Immature natural killer cell (primary cell): ENCODE results near the gene PEF1. TPM values are rescaled to one million over a fixed set of nuclear protein-coding genes. Genes with fewer than 3 reads are reported as not detected.

ENCODE experiments used
- DNase-seq, 3 donors: peaks; one replicate each; pipeline ENCODE4 v3.0.0; 2022; ENCODE audit warnings: mixed read lengths in 1 of 3
- H3K27ac Mint-ChIP-seq, 6 donors: one replicate each; pipeline ENCODE4 v1.8.0; 2020; ENCODE audit warnings: mixed read lengths in 6 of 6, mild to moderate bottlenecking in 5 of 6, inconsistent platforms in 4 of 6, moderate library complexity in 3 of 6
- H3K27me3 Mint-ChIP-seq, 3 donors: one replicate each; pipeline ENCODE4 v1.8.0; 2020 to 2021; ENCODE audit warnings: low read depth in 3 of 3, mild to moderate bottlenecking in 3 of 3, mixed read lengths in 3 of 3, moderate library complexity in 3 of 3, inconsistent platforms in 1 of 3
- H3K36me3 Mint-ChIP-seq, 3 donors: one replicate each; pipeline ENCODE4 v1.8.0; 2020; ENCODE audit warnings: mixed read lengths in 3 of 3, inconsistent platforms in 2 of 3, mild to moderate bottlenecking in 2 of 3
- H3K4me1 Mint-ChIP-seq, 2 donors: one replicate each; pipeline ENCODE4 v1.8.0; 2020; ENCODE audit warnings: inconsistent platforms in 2 of 2, mild to moderate bottlenecking in 2 of 2, mixed read lengths in 2 of 2, moderate library complexity in 1 of 2
- H3K4me3 Mint-ChIP-seq, 5 donors: one replicate each; pipeline ENCODE4 v1.8.0; 2020; ENCODE audit warnings: mild to moderate bottlenecking in 5 of 5, mixed read lengths in 5 of 5, inconsistent platforms in 3 of 5, moderate library complexity in 3 of 5
- H3K9me3 Mint-ChIP-seq, 6 donors: one replicate each; pipeline ENCODE4 v1.8.0; 2020; ENCODE audit warnings: mild to moderate bottlenecking in 6 of 6, mixed read lengths in 6 of 6, inconsistent platforms in 4 of 6, moderate library complexity in 3 of 6
- polyA plus RNA-seq, 3 donors: library from polyadenylated mRNA; unstranded; fragments of 300-500 nt; fragmentation: Illumina TruSeq; gene quantifications; one replicate each; pipeline ENCODE4 v1.2.3, GENCODE V29; 2021

PEF1 gene
- polyA plus RNA-seq, 3 donors from 2014 or later: 108 to 224 (median 119) TPM

DNA sequence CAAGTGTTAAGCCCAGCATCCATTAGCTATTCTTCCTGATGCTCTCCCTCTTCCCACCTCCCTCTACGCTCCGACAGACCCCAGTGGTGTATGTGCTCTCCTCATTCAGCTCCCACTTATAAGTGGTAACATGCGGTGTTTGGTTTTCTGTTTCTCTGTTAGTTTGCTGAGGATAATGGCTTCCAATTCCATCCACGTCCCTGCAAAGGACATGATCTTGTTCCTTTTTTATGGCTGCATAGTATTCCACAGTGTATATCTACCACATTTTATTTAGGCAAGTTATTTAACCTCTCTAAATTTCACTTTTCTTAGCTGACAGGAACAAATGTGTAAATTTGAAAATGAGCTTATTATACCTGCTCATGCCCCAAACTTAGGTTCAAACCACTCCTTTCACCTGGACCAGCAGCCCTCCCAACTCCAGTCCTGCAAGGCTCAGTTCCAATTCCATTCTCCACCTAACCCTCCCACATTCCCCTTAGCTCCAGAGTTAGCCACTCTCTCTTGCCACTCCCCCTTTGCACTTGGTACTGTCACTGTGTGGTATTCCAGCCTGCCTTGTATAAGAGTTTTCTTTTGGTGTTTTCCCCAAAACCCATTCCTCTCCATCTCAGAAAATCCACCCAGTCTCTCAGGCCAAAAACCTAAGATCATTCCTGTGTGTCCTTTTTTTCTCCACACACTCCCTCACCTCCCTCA is 1.7 kb upstream of the PEF1 start:
- peak overlapping the region; percentile 78 to 100 (median 100) for H3K27ac Mint-ChIP-seq
- H3K9me3 Mint-ChIP-seq: no peaks in the 10 kb centered on the region
- peaks cover 41% of the 10 kb centered on the region in 2 donors for H3K4me1 Mint-ChIP-seq
- H3K27me3 Mint-ChIP-seq: peaks cover 7 to 15% (median 12%) of the 10 kb centered on the region in 3 donors
- no peak for DNase-seq
- peaks cover 0 to 4% (median 0%) of the 10 kb centered on the region in 3 donors for H3K36me3 Mint-ChIP-seq
- peak overlapping the region; percentile 97 to 100 (median 99) for H3K4me3 Mint-ChIP-seq

DNA sequence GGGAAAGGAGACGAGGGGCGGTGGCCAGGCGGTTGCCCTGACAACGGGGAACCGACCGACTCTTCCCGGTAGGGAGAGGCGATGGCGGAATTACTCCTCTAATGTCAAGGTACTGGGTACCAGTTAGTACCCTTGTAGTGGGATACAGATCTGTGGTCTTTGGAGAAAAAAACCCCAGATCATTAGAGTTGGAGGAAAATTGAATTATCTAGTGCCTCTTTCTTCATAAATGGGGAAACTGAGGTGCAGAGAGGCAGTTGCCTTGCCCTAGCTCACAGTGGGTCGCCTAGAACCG is 545 bp upstream of the PEF1 start:
- peak overlapping the region; percentile 99 to 100 (median 100) for H3K27ac Mint-ChIP-seq
- H3K4me3 Mint-ChIP-seq: peak overlapping the region; percentile 97 to 100 (median 99)
- peaks cover 41% of the 10 kb centered on the region in 2 donors for H3K4me1 Mint-ChIP-seq
- no peaks in the 10 kb centered on the region for H3K9me3 Mint-ChIP-seq
- peaks cover 7 to 15% (median 12%) of the 10 kb centered on the region in 3 donors for H3K27me3 Mint-ChIP-seq
- DNase-seq: no peak
- peaks cover 0 to 4% (median 0%) of the 10 kb centered on the region in 3 donors for H3K36me3 Mint-ChIP-seq

DNA sequence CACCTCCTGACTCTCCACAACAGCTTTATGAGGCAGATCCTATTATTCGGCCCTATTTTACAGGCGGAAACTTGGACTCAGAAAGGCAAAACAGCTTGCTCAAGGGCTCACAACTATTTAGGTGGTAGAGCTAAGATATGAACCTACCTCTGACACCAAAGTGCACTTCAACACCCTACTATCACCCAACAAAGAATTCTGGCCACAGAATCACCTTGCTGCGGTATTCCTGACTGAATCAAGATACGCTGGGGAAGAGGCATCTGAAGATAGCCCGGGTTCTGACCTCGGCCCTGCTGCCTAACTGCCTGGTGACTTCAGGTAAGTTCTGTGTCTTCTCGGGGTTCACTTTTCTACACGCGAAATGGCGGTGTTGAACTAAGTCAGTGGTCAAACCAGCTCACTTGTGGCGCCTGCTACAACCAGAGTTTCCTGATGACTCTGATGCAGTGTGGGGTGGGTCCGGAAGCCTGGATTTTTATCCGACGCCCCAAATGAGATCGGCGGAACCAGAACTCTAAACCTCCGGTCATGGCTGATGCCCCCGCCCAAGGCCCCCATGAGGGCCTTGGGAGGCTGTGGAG is 608 bp downstream of the PEF1 start:
- Mint-ChIP-seq H3K9me3 (no peaks in the 10 kb centered on the region), H3K4me1 (peaks cover 41% of the 10 kb centered on the region in 2 donors), H3K27me3 (peaks cover 7 to 15% (median 12%) of the 10 kb centered on the region in 3 donors), H3K4me3 (peak overlapping the region; percentile 97 to 100 (median 99)), H3K36me3 (peaks cover 0 to 4% (median 0%) of the 10 kb centered on the region in 3 donors), H3K27ac (peak overlapping the region; percentile 99 to 100 (median 100))
- DNase-seq: peak in 1 of 3 donors; percentile 75

DNA sequence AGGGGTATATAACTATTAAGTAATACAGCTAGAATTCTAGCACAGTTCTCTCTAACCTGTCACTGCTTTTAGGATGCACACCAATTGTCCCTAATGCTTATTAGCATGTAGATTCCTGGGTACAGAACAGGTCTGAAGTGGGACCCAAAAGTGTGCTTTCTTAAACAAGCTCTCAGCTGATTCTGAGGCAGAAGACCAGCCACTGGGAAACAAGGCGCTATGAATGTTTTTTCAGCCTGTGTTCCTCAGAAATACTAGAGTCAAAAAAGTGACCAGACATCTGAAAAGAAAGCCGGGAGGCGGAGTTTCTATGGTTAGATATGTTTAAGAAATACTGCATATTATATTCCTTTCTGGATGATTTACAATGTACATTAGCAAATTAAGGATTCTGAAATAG is 1.8 kb downstream of the PEF1 start:
- no peak for DNase-seq
- Mint-ChIP-seq H3K9me3 (no peaks in the 10 kb centered on the region), H3K4me1 (peaks cover 41 to 44% of the 10 kb centered on the region in 2 donors), H3K4me3 (peak overlapping the region in 1 of 5 donors; percentile 33), H3K27ac (peak overlapping the region in 2 of 6 donors; percentile 43 to 99), H3K27me3 (peaks cover 7 to 15% (median 12%) of the 10 kb centered on the region in 3 donors), H3K36me3 (peaks cover 0 to 4% (median 0%) of the 10 kb centered on the region in 3 donors)

DNA sequence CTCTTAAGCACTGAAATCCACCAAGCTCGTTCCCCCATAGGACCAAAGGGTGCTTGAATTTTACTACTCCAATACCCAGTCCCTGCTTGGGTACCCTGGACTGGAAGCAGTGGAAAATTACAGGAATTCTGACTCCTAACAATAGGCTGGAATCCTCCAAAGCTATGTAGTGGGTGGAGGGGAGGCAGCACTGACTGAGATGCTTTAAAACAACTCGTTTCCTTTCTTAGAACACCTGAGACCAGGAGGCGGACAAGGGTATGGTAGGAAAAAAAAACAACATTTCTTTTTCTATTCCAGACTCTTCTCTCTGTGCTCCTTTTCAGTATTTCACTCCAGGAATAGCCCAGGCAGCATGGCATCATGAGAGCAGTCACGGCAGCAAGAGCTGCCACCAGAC is 2.3 kb downstream of the PEF1 start:
- peaks cover 41 to 48% of the 10 kb centered on the region in 2 donors for H3K4me1 Mint-ChIP-seq
- H3K36me3 Mint-ChIP-seq: peaks cover 0 to 4% (median 0%) of the 10 kb centered on the region in 3 donors
- H3K27ac Mint-ChIP-seq: no peak overlapping the region
- H3K4me3 Mint-ChIP-seq: no peak overlapping the region
- no peaks in the 10 kb centered on the region for H3K9me3 Mint-ChIP-seq
- DNase-seq: no peak
- peaks cover 7 to 15% (median 12%) of the 10 kb centered on the region in 3 donors for H3K27me3 Mint-ChIP-seq

DNA sequence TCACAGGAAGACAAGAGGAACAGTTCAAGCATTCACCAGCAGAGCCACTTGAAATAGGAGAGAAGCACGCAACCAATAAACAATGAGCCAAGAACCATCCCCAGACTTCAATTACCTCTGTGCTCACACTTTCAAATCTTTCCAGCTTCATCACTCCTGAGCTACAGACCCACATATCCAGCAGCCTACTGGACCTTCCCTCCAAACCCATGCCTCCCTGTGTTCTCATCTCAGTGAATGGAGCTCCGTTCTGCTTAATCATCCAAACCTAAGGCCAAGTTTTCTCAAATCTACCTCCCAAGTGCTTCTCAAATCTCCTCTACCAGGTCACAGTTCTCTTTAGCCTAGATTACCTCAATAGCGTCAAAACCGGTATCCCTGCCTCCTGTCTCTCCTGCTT is 3.7 kb downstream of the PEF1 start:
- Mint-ChIP-seq H3K27ac (no peak overlapping the region), H3K9me3 (no peaks in the 10 kb centered on the region), H3K36me3 (no peaks in the 10 kb centered on the region), H3K4me3 (no peak overlapping the region), H3K27me3 (peaks cover 5 to 12% (median 12%) of the 10 kb centered on the region in 3 donors), H3K4me1 (peaks cover 29 to 48% of the 10 kb centered on the region in 2 donors)
- DNase-seq: no peak

DNA sequence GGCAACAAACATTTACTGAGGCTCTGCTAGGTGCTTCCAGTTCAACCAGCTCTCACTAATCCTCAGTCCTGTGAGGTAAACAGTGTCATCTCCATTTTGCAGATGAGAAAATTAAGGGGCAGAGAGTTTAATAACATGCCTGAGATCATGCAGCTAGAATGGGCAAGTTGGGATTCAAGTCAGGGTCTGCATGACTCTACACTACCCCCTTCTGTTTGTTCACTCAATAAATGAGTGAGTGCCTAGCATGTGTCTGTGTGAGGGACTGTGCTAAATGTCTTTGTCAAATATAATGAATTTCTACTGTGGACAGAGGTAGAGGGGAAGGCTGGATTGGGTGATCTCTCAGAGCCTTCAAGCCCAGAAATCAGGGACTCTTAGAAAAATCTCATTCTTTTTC is 4.5 kb downstream of the PEF1 start:
- Mint-ChIP-seq H3K4me1 (peaks cover 25 to 43% of the 10 kb centered on the region in 2 donors), H3K27ac (no peak overlapping the region)
- no peak for DNase-seq

DNA sequence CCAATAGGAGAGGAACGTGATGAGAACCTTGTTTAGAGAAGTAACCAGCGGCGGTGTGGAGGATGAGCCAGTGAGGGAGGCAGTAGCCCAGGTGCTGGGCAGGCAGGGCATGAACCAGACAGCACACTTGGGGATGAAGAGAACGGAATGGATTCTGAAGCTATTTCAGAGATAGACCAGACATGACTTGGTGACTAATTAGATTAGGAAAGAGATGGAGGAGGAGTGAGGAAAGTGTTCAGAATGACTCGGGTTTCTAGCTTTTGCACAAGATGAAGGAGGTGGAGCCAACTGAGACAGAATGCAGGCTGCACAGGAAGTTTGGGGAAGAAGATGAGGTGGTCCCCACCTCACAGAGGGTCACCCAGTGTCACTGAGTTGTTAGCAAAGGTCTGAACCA is 5.1 kb downstream of the PEF1 start:
- H3K4me3 Mint-ChIP-seq: no peak overlapping the region
- no peak overlapping the region for H3K27ac Mint-ChIP-seq
- peaks cover 23 to 40% of the 10 kb centered on the region in 2 donors for H3K4me1 Mint-ChIP-seq
- H3K36me3 Mint-ChIP-seq: peaks cover 0 to 2% (median 0%) of the 10 kb centered on the region in 3 donors
- H3K9me3 Mint-ChIP-seq: no peaks in the 10 kb centered on the region
- peaks cover 1 to 6% (median 5%) of the 10 kb centered on the region in 3 donors for H3K27me3 Mint-ChIP-seq
- no peak for DNase-seq

More for the DNA sequence above, 4.5 kb downstream of the PEF1 start:
- Mint-ChIP-seq H3K36me3 (no peaks in the 10 kb centered on the region), H3K9me3 (no peaks in the 10 kb centered on the region), H3K27me3 (peaks cover 5 to 12% (median 11%) of the 10 kb centered on the region in 3 donors), H3K4me3 (no peak overlapping the region)

DNA sequence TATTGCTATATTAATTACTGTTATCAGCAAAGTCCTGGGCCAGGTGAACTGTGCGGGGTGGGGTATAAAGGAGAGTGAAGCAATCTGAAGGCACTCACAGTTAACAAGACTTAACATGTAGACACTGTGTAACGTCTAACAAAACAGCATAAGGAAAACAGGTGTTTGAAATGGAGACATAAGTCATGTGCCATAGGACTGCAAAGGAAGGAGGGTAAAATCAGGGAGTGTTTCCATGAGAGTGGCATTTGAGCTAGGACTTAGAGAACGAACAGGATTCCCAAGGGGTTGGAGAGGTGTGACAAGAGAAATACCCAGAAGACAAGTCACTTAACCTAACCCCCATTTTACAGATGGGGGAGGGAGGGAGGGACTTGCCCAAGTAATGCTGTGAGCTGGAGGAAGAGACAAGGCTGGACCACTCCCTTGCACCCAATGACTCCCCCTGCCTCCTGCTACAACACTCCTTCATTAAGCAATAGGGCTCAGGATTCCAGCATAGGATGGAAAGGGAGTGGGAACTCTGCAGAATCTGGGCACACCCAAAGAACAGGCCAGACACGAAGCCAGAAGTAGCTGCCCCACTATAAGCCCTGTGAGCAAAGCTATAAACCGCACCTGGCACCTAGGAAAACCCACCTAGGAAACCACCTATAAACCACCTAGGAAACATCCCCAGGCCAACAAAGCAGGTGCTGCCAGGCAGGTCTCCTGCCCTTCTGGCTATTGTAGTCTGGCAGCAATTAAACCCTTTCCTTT is 6.6 kb downstream of the PEF1 start:
- H3K27me3 Mint-ChIP-seq: peaks cover 0 to 2% (median 0%) of the 10 kb centered on the region in 3 donors

DNA sequence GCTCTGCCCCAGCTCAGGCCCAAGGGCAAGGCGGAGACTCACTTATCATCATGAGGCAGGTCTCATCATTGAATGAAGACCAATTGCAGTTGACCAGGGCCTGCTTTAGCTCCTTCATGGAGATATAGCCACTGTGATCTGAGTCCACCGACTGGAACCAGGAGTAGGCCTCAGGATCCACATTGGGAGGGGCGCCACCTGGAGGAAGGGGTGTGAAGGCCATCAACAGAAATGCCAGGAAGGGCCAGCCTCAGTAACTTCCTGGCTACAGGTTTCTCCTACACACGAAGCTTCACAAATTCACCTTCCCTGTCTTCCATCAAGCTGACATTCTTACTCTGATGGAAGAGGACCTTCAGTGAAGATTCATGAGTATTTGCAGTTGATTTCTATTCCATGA is 11.6 kb downstream of the PEF1 start:
- Mint-ChIP-seq H3K27me3 (peaks cover 0 to 2% (median 1%) of the 10 kb centered on the region in 3 donors), H3K4me3 (no peak overlapping the region), H3K36me3 (peaks cover 10 to 25% (median 13%) of the 10 kb centered on the region in 3 donors), H3K9me3 (no peaks in the 10 kb centered on the region), H3K27ac (no peak overlapping the region), H3K4me1 (peaks cover 11 to 24% of the 10 kb centered on the region in 2 donors)
- no peak for DNase-seq

More for the DNA sequence above, 6.6 kb downstream of the PEF1 start:
- DNase-seq: no peak
- Mint-ChIP-seq H3K9me3 (no peaks in the 10 kb centered on the region), H3K4me3 (no peak overlapping the region), H3K27ac (peak overlapping the region in 4 of 6 donors; percentile 1 to 20 (median 4)), H3K4me1 (peaks cover 11 to 28% of the 10 kb centered on the region in 2 donors), H3K36me3 (peaks cover 0 to 3% (median 2%) of the 10 kb centered on the region in 3 donors)

DNA sequence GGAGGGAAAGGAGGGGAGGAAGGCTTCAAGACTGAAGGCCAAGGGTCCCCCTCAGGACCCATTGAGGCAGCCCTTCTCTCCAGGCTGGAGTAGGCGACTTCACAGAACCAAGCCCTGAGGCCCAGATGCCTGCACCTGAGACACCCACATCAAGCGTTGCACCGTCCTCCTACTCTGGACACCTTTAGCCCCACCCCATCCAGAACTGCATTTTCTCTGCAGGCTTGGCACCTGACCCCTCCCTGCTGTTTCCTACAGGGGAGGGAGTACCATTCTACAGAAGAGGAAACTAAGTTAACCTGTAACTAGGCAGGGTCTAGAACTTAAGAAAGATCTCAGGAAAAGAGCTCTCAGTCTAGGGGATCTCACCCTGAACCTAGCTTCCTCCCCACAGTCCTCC is 12.0 kb downstream of the PEF1 start:
- no peak overlapping the region for H3K27ac Mint-ChIP-seq
- peaks cover 0 to 2% (median 1%) of the 10 kb centered on the region in 3 donors for H3K27me3 Mint-ChIP-seq
- no peak for DNase-seq
- H3K4me3 Mint-ChIP-seq: no peak overlapping the region
- H3K4me1 Mint-ChIP-seq: peaks cover 11 to 20% of the 10 kb centered on the region in 2 donors
- peaks cover 10 to 25% (median 13%) of the 10 kb centered on the region in 3 donors for H3K36me3 Mint-ChIP-seq
- H3K9me3 Mint-ChIP-seq: no peaks in the 10 kb centered on the region

DNA sequence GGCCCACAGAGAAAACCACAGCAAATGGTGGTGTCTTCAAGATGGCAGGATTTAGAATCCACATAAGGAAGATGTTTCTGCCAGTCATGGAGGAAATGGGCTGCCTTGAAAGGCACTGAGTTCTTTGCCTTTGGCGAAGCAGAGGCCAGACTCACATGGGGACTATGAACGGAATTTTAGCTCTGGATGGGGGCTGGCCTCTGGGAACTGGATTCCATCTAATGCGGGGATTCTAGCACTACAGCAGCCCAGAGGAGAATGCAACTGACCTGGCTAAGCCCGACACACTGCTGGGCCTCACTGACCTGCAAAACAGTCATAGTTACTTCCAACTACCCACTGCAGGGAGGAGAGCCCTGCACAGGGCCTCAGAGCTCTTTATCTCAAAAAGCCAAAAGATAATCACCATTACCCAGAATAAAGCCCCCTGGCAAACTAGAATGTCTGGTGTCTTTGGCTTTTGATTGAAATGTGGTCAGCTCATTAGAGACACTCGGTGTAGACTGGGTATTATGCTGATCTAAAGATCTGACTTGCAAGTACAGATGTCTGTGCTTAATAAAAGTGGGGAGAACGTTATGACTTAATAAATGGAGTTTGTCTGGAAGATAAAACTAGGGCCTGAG is 15.6 kb downstream of the PEF1 start:
- H3K4me1 Mint-ChIP-seq: no peaks in the 10 kb centered on the region
- no peak overlapping the region for H3K4me3 Mint-ChIP-seq
- H3K27me3 Mint-ChIP-seq: peaks cover 0 to 1% (median 1%) of the 10 kb centered on the region in 3 donors
- peak overlapping the region in 1 of 6 donors; percentile 34 for H3K27ac Mint-ChIP-seq
- DNase-seq: no peak
- H3K36me3 Mint-ChIP-seq: peaks cover 10 to 27% (median 13%) of the 10 kb centered on the region in 3 donors
- H3K9me3 Mint-ChIP-seq: no peaks in the 10 kb centered on the region

DNA sequence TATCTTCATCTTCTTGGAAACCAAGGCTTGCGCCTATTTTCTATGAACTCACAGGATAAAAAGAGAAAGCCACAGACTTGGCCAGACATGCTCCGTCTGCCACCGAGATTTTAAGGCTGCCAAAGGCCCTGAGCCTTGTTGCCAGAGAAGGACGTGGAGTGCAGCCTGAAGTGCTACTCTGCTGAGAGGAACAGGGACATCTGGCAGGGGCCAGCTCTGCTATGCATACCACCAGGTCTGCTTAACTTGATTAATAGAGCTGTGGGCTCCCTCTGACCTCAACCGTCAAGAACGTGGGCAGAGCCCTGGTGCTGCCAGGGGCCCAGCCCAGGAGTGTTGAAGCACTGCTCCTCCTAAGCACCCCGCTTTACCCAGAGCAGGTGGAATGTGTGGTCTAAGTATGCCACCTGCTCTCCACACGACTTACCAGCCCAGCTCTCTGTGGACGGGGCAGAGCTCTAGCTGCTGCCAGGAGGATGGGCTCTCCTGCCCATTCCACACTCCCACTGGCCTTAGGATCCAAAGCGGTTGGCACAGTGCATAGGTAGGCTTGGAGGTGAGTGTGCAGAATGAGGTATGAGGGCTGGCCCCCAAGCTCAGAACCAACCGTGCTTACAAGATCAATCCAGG is 16.6 kb downstream of the PEF1 start:
- no peaks in the 10 kb centered on the region for H3K9me3 Mint-ChIP-seq
- no peak for DNase-seq
- no peak overlapping the region for H3K27ac Mint-ChIP-seq
- peaks cover 0 to 3% of the 10 kb centered on the region in 2 donors for H3K4me1 Mint-ChIP-seq
- peaks cover 7 to 27% (median 13%) of the 10 kb centered on the region in 3 donors for H3K36me3 Mint-ChIP-seq
- peaks cover 0 to 1% (median 1%) of the 10 kb centered on the region in 3 donors for H3K27me3 Mint-ChIP-seq
- no peak overlapping the region for H3K4me3 Mint-ChIP-seq
